22Rv1 (cell line): Measurements from ENCODE around the gene HDAC10.

Source experiments
- ZFX ChIP-seq: fragments of 450-650 bp; IDR thresholded peaks from 2 replicates; pipeline ENCODE4 v1.6.1; 2017; ENCODE audit warnings: antibody characterized with exemption, borderline replicate concordance
- TF ChIP-seq, protein P1 (sequence below): fragments of 450-650 bp; IDR thresholded peaks from 2 replicates; pipeline ENCODE4 v1.5.1; 2017; ENCODE audit warnings: mild to moderate bottlenecking

DNA sequence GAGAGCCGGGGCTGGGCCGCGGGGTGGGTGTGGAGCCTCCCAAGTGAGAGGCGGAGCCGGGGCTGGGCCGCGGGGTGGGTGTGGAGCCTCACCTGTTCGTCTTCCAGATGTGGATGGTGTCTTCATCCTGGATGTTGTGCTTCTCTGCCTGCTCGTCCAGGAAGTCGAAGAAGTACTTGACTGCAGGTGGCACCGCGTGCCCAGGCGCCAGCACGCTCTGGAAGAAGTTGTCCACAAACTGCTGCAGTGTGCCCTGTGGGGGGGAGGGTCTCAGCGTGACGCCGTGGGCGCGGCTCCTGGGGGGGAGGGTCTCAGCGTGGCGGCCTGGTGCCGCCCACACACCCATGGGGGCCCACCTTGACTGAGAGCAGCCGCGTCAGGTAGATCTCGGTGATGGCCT lies 26.7 kb upstream of the HDAC10 start:
- TF ChIP-seq, protein P1, sequence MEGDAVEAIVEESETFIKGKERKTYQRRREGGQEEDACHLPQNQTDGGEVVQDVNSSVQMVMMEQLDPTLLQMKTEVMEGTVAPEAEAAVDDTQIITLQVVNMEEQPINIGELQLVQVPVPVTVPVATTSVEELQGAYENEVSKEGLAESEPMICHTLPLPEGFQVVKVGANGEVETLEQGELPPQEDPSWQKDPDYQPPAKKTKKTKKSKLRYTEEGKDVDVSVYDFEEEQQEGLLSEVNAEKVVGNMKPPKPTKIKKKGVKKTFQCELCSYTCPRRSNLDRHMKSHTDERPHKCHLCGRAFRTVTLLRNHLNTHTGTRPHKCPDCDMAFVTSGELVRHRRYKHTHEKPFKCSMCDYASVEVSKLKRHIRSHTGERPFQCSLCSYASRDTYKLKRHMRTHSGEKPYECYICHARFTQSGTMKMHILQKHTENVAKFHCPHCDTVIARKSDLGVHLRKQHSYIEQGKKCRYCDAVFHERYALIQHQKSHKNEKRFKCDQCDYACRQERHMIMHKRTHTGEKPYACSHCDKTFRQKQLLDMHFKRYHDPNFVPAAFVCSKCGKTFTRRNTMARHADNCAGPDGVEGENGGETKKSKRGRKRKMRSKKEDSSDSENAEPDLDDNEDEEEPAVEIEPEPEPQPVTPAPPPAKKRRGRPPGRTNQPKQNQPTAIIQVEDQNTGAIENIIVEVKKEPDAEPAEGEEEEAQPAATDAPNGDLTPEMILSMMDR = no peak
- no peak for TF ChIP-seq ZFX
